Germinal center (tissue), 1 donor: ENCODE data around the gene KCTD15.

Experiments
- DNase-seq: peaks from one replicate; pipeline ENCODE4 v3.0.0; 2012; ENCODE audit warnings: mixed read lengths, low spot score

The KCTD15 gene

GRCh38 chr19:33859016-33859415 is 62.3 kb downstream of the KCTD15 start:
- DNase-seq: no peak

GRCh38 chr19:33860312-33861090 is 63.8 kb downstream of the KCTD15 start:
- no peak for DNase-seq

GRCh38 chr19:33861950-33862349 is 65.3 kb downstream of the KCTD15 start:
- DNase-seq: no peak

- DNase-seq: no peak
Measured at GRCh38 chr19:33862981-33863380, 66.3 kb downstream of the KCTD15 start.

- DNase-seq: no peak
Measured at GRCh38 chr19:33863436-33863835, 66.8 kb downstream of the KCTD15 start.

GRCh38 chr19:33864311-33864850 is 67.7 kb downstream of the KCTD15 start:
- no peak for DNase-seq

- no peak for DNase-seq
Measured at GRCh38 chr19:33865306-33865705, 68.6 kb downstream of the KCTD15 start.
